ENCODE results near the gene NMRAL1.

The NMRAL1 gene

DNA sequence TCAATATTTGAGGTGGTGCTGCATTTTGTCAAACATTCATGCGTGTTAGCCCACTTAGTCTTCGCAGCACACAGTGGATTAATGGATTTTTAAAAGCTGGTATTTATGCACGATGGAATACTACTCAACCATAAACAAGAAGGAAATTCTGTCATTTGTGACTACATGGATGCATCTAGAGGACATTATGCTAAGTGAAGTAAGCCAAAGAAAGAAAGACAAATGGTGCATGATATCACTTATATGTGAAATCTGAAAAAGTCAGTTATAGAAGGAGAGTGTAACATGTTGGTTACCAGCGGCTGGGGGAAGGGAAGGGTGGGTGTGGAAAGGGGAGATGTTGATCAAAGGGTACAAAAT is 24.8 kb upstream of the NMRAL1 start:
- no peak for DNase-seq
- H3K4me1 Mint-ChIP-seq = peaks cover 24% of the 10 kb centered on the region
- no peak overlapping the region for H3K4me3 Mint-ChIP-seq
- TF ChIP-seq, protein P1, sequence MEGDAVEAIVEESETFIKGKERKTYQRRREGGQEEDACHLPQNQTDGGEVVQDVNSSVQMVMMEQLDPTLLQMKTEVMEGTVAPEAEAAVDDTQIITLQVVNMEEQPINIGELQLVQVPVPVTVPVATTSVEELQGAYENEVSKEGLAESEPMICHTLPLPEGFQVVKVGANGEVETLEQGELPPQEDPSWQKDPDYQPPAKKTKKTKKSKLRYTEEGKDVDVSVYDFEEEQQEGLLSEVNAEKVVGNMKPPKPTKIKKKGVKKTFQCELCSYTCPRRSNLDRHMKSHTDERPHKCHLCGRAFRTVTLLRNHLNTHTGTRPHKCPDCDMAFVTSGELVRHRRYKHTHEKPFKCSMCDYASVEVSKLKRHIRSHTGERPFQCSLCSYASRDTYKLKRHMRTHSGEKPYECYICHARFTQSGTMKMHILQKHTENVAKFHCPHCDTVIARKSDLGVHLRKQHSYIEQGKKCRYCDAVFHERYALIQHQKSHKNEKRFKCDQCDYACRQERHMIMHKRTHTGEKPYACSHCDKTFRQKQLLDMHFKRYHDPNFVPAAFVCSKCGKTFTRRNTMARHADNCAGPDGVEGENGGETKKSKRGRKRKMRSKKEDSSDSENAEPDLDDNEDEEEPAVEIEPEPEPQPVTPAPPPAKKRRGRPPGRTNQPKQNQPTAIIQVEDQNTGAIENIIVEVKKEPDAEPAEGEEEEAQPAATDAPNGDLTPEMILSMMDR (IDR thresholded peaks at IDR 0.05) = no peak
- no peaks in the 10 kb centered on the region for H3K9me3 Mint-ChIP-seq
- H3K36me3 Mint-ChIP-seq (ENCODE audit: low read depth) = no peaks in the 10 kb centered on the region
- H3K27ac Mint-ChIP-seq = no peak overlapping the region
- H3K27me3 Mint-ChIP-seq (ENCODE audit: low read depth, poor library complexity) = peaks cover 7% of the 10 kb centered on the region

DNA sequence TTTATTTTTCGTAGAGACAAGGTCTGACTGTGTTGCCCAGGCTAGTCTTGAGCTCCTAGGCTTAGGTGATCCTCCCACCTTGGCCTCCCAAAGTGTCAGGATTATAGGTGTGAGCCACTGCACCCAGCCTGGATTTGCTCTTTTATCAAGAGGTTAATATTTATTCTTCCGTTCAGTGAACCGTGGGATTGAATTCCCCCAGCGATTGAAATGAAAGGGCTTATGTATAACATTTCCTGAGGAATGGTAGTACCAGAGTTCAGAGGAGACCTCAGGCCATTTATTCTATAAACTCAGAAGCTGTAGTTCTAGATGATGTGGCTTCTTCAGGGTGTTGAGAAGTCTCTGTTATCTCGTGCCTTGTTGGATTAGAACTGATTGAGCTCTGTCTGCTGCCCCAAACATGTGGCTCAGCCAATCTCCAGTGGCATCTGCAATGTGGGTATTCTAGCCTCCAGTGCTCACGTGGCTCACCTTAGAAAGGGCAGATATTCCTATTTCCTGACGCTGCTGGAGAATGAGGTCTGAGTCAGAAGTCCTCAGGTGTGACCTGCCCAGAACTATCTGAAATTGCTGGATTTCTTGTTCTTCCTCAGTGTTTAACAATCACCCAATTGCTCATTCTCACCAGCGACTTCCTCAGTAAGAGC is 24.2 kb upstream of the NMRAL1 start:
- no peaks in the 10 kb centered on the region for H3K36me3 Mint-ChIP-seq (ENCODE audit: low read depth)
- peaks cover 11% of the 10 kb centered on the region for H3K27me3 Mint-ChIP-seq (ENCODE audit: low read depth, poor library complexity)
- no peak overlapping the region for H3K27ac Mint-ChIP-seq
- no peak for DNase-seq
- peaks cover 24% of the 10 kb centered on the region for H3K4me1 Mint-ChIP-seq
- H3K4me3 Mint-ChIP-seq = no peak overlapping the region
- H3K9me3 Mint-ChIP-seq = no peaks in the 10 kb centered on the region
- TF ChIP-seq, protein P1 (IDR thresholded peaks at IDR 0.05) = no peak

DNA sequence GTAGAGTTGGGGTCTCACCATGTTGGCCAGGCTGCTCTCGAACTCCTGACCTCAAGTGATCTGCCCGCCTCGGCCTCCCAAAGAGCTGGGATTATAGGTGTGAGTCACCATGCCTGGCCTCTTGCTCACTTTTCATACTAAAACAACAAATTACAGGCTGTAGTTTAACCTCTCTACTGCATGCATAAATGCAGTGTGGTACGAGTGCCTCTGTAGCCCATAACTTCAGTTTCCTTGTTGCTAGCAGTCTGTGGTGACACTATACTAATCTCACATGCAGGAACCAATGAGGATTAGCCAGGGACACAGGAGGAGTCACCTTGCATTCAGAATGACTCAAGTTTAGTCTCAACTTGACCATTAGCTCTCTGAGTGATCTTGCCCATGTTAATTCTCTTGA is 21.9 kb upstream of the NMRAL1 start:
- DNase-seq = no peak
- H3K36me3 Mint-ChIP-seq (ENCODE audit: low read depth) = no peaks in the 10 kb centered on the region
- TF ChIP-seq, protein P1 (IDR thresholded peaks at IDR 0.05) = no peak
- peaks cover 24% of the 10 kb centered on the region for H3K4me1 Mint-ChIP-seq
- peaks cover 7% of the 10 kb centered on the region for H3K27me3 Mint-ChIP-seq (ENCODE audit: low read depth, poor library complexity)
- H3K4me3 Mint-ChIP-seq = no peak overlapping the region
- no peaks in the 10 kb centered on the region for H3K9me3 Mint-ChIP-seq
- no peak overlapping the region for H3K27ac Mint-ChIP-seq

DNA sequence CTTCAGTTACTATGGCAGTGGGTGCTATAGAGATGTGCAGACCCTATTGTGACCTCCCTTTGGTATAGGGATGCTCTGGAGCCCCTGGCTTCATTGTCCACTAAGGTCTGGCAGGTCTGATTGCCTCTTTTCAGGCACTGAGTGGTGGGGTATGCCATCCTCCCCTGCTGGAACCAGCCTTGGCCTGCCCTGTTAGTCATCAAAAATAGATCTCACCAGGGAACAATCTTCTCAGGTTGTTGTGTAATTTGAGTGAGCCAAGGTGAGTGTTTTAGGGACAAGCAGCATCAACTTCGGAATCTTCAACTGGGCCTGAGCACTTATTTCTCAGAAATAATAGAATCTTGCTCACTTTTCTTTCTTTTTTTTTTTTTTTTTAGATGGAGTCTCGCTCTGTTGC is 21.3 kb upstream of the NMRAL1 start:
- Mint-ChIP-seq H3K36me3 (ENCODE audit: low read depth) (no peaks in the 10 kb centered on the region), H3K27ac (no peak overlapping the region), H3K4me1 (peaks cover 22% of the 10 kb centered on the region), H3K9me3 (no peaks in the 10 kb centered on the region), H3K4me3 (no peak overlapping the region), H3K27me3 (ENCODE audit: low read depth, poor library complexity) (peaks cover 7% of the 10 kb centered on the region)
- TF ChIP-seq, protein P1 (IDR thresholded peaks at IDR 0.05) = no peak
- DNase-seq = no peak

DNA sequence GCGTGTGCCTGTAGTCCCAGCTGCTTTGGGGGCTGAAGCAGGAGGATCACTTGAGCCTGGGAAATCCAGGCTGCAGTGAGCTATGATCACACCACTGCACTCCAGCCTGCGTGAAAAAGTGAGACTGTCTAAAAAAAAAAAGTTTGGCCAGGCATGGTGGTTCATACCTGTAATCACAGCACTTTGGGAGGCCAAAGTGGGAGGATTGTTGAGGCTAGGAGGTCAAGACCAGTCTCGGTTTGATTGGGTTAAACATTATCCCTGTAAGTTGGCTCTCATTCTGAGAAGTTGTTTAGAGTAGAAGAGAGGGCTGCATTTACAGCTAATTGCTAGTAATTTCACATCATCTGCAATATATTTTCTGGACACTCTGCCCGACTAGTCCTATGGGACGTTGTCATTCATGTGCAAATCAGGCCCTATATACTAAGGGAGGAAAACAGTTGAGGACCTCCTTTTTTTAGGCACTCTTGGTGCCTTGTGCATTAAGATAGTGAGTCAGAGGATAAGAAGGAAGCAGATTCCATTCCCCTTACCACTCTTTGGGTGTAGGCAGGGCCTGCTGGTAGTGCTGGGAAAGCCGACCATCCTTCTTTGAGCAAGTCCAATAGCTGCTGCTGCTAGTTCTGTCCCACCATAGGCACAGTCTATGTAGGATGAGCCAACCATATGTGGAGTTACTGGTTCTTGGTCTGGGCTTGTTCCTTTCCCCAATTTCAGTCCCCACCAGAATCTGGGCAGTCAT is 20.5 kb upstream of the NMRAL1 start:
- H3K27ac Mint-ChIP-seq = no peak overlapping the region
- H3K4me1 Mint-ChIP-seq = peaks cover 19% of the 10 kb centered on the region
- H3K27me3 Mint-ChIP-seq (ENCODE audit: low read depth, poor library complexity) = peaks cover 7% of the 10 kb centered on the region
- no peaks in the 10 kb centered on the region for H3K9me3 Mint-ChIP-seq
- H3K36me3 Mint-ChIP-seq (ENCODE audit: low read depth) = no peaks in the 10 kb centered on the region
- DNase-seq = no peak
- H3K4me3 Mint-ChIP-seq = no peak overlapping the region
- TF ChIP-seq, protein P1 (IDR thresholded peaks at IDR 0.05) = no peak

DNA sequence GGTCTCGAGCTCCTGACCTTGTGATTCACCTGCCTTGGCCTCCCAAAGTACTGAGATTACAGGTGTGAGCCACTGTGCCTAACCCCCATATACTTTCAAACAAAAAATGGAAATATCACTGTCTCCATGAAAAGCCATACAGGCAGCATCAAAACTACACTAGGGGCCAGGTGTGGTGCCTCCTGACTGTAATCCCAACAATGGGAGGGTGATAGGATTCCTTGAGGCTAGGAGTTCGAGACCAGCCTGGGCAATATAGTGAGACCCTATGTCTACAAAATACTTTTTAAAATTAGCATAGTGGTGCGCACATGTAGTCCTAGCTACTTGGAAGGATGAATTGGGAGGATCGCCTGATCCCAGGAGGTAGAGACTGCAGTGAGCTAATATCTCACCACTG is 17.5 kb upstream of the NMRAL1 start:
- no peaks in the 10 kb centered on the region for H3K9me3 Mint-ChIP-seq
- DNase-seq = no peak
- H3K36me3 Mint-ChIP-seq (ENCODE audit: low read depth) = no peaks in the 10 kb centered on the region
- H3K27ac Mint-ChIP-seq = no peak overlapping the region
- no peaks in the 10 kb centered on the region for H3K4me1 Mint-ChIP-seq
- peaks cover 7% of the 10 kb centered on the region for H3K27me3 Mint-ChIP-seq (ENCODE audit: low read depth, poor library complexity)
- TF ChIP-seq, protein P1 (IDR thresholded peaks at IDR 0.05) = no peak
- H3K4me3 Mint-ChIP-seq = no peak overlapping the region
